A549 (cell line): Measurements from ENCODE around the gene SETBP1. TPM values are rescaled to one million over a fixed set of nuclear protein-coding genes. Genes with fewer than 3 reads are reported as not detected.

Experiments used
- ATAC-seq, 2 experiments: fragments of 200-7000 bp in 1 of 2; fragments of >200 bp in 1 of 2; cut with Nextera tagmentation in 1 of 2; cut with Tn5 transposase in 1 of 2; 3 replicates each; pipeline versions ENCODE4 v1.8.0 to v1.9.1; 2018 to 2020; ENCODE audit warnings: mild to moderate bottlenecking in 1 of 2, moderate library complexity in 1 of 2
- CTCF ChIA-PET: fragments of 300-600 bp; sonication (Branson Sonifier 250); formaldehyde crosslinking; extraction: SDS; loops from one replicate; lab custom pipeline; 2021; ENCODE audit warnings: antibody characterized with exemption, inconsistent platforms; lab: Yijun Ruan, JAX
- POLR2A ChIA-PET: fragments of 350-600 bp; formaldehyde crosslinking; extraction: SDS; loops from one replicate; lab custom pipeline; 2021; ENCODE audit warnings: antibody characterized with exemption, inconsistent platforms; lab: Yijun Ruan, JAX
- DNase-seq, 2 experiments: peaks; one replicate each; pipeline versions ENCODE4 v3.0.0 to v3.0.0-alpha.2; 2011 to 2016; ENCODE audit warnings: low read depth in 1 of 2, low spot score in 1 of 2
- FAIRE-seq: peaks from 2 replicates; lab custom pipeline; 2011; peaks lifted over from hg19 to GRCh38; lab: Jason Lieb, UNC
- H3K27ac ChIP-seq, 2 experiments: fragments of >200 bp; sonication (Bioruptor Twin); formaldehyde crosslinking; 3 replicates each; pipeline ENCODE4 v1.5.1; 2016 to 2017
- H3K4me1 ChIP-seq: fragments of >200 bp; sonication (Bioruptor Twin); formaldehyde crosslinking; 3 replicates; pipeline ENCODE4 v1.6.1; 2016
- H3K4me2 ChIP-seq: fragments of >200 bp; sonication (Bioruptor Twin); formaldehyde crosslinking; 3 replicates; pipeline ENCODE4 v1.6.1; 2016
- H3K4me3 ChIP-seq: fragments of >200 bp; sonication (Bioruptor Twin); formaldehyde crosslinking; 3 replicates; pipeline ENCODE4 v1.5.1; 2016
- H3K9me3 ChIP-seq: fragments of >200 bp; sonication (Bioruptor Twin); formaldehyde crosslinking; 3 replicates; pipeline ENCODE4 v1.6.1; 2016
- BHLHE40 ChIP-seq: IDR thresholded peaks from 2 replicates; pipeline ENCODE4 v1.6.1; 2012; ENCODE audit warnings: low read depth, low read length, inconsistent platforms
- CBX2 ChIP-seq: fragments of 200-600 bp; sonication (generic); IDR thresholded peaks from 2 replicates; pipeline ENCODE4 v1.6.1; 2016; ENCODE audit warnings: low read depth, mild to moderate bottlenecking, borderline replicate concordance
- EHF ChIP-seq: fragments of 250-450 bp; sonication (Bioruptor Pico); IDR thresholded peaks from 2 replicates; pipeline ENCODE4 v1.5.0; 2020; ENCODE audit warnings: mild to moderate bottlenecking
- EP300 ChIP-seq, 2 experiments: fragments of >200 bp; sonication (Bioruptor Twin); formaldehyde crosslinking; IDR thresholded peaks; 2 replicates in 1 of 2; 3 replicates in 1 of 2; pipeline ENCODE4 v1.6.1; 2016 to 2017
- ESRRA ChIP-seq: fragments of 150-350 bp; IDR thresholded peaks from 2 replicates; pipeline ENCODE4 v1.6.1; 2014; ENCODE audit warnings: mild to moderate bottlenecking, low read length, borderline replicate concordance
- FOSB ChIP-seq: fragments of 250-450 bp; sonication (Bioruptor Pico); IDR thresholded peaks from 2 replicates; pipeline ENCODE4 v1.5.0; 2020; ENCODE audit warnings: mild to moderate bottlenecking, moderate library complexity
- FOSL2 ChIP-seq, 2 experiments: fragments of 450-650 bp in 1 of 2; fragments of >200 bp in 1 of 2; sonication (Bioruptor Twin) in 1 of 2; formaldehyde crosslinking; IDR thresholded peaks; 2 replicates each; pipeline versions ENCODE4 v1.5.0 to v1.6.1; 2016 to 2020; ENCODE audit warnings: mild to moderate bottlenecking in 1 of 2, moderate library complexity in 1 of 2
- GATA3 ChIP-seq: IDR thresholded peaks from 2 replicates; pipeline ENCODE4 v1.6.1; 2012; ENCODE audit warnings: borderline replicate concordance
- HOXA7 ChIP-seq: fragments of 250-450 bp; sonication (Bioruptor Pico); IDR thresholded peaks from 2 replicates; pipeline ENCODE4 v1.5.0; 2020; ENCODE audit warnings: mild to moderate bottlenecking, moderate library complexity
- HOXB13 ChIP-seq: fragments of 250-450 bp; sonication (Bioruptor Pico); IDR thresholded peaks from 2 replicates; pipeline ENCODE4 v1.5.0; 2020; ENCODE audit warnings: low read depth, mild to moderate bottlenecking, moderate library complexity
- HOXB5 ChIP-seq: fragments of 250-450 bp; sonication (Bioruptor Pico); IDR thresholded peaks from 2 replicates; pipeline ENCODE4 v1.5.0; 2020; ENCODE audit warnings: mild to moderate bottlenecking, moderate library complexity
- JUNB ChIP-seq: fragments of >200 bp; sonication (Bioruptor Twin); formaldehyde crosslinking; IDR thresholded peaks from 2 replicates; pipeline ENCODE4 v1.6.1; 2016
- KDM5A ChIP-seq: fragments of 200-600 bp; sonication (generic); IDR thresholded peaks from 2 replicates; pipeline ENCODE4 v1.6.1; 2016; ENCODE audit warnings: antibody characterized with exemption, mild to moderate bottlenecking
- NFE2L2 ChIP-seq: fragments of 150-350 bp; conservative IDR thresholded peaks from 2 replicates; pipeline ENCODE4 v1.6.1; 2014; ENCODE audit warnings: low read length
- PHF8 ChIP-seq: fragments of 200-600 bp; sonication (generic); IDR thresholded peaks from 2 replicates; pipeline ENCODE4 v1.6.1; 2016; ENCODE audit warnings: low read depth, mild to moderate bottlenecking, antibody characterized with exemption, moderate library complexity, borderline replicate concordance
- RAD21 ChIP-seq, 2 experiments: fragments of >200 bp in 1 of 2; sonication (Bioruptor Twin) in 1 of 2; formaldehyde crosslinking in 1 of 2; IDR thresholded peaks in 1 of 2; conservative IDR thresholded peaks in 1 of 2; 2 replicates in 1 of 2; 3 replicates in 1 of 2; pipeline ENCODE4 v1.6.1; 2012 to 2018; ENCODE audit warnings: inconsistent platforms in 1 of 2
- RARB ChIP-seq: fragments of 250-450 bp; sonication (Bioruptor Pico); IDR thresholded peaks from 2 replicates; pipeline ENCODE4 v1.8.0; 2021; ENCODE audit warnings: mild to moderate bottlenecking, moderate library complexity
- SMC3 ChIP-seq: fragments of >200 bp; sonication (Bioruptor Twin); formaldehyde crosslinking; IDR thresholded peaks from 3 replicates; pipeline ENCODE4 v1.6.1; 2018; ENCODE audit warnings: inconsistent platforms
- SREBF2 ChIP-seq: fragments of 450-650 bp; IDR thresholded peaks from 2 replicates; pipeline ENCODE4 v1.6.1; 2014; ENCODE audit warnings: mild to moderate bottlenecking, moderate library complexity
- TFCP2L1 ChIP-seq: fragments of 250-450 bp; sonication (Bioruptor Pico); IDR thresholded peaks from 2 replicates; pipeline ENCODE4 v1.5.0; 2021; ENCODE audit warnings: mild to moderate bottlenecking
- TP53 ChIP-seq: fragments of 250-450 bp; sonication (Bioruptor Pico); IDR thresholded peaks from 2 replicates; pipeline ENCODE4 v1.5.0; 2021; ENCODE audit warnings: mild to moderate bottlenecking, moderate library complexity
- ZFP36 ChIP-seq: fragments of 450-650 bp; IDR thresholded peaks from 2 replicates; pipeline ENCODE4 v1.6.1; 2014; ENCODE audit warnings: borderline replicate concordance; ENCODE audit not compliant: partially characterized antibody
- WGBS: methylation state at CpG from one replicate; pipeline ENCODE4 v1.1.6; 2017; ENCODE audit errors: missing lambda C conversion rate; 5-methylcytosine and 5-hydroxymethylcytosine counted together
- polyA plus RNA-seq, 4 experiments: library from polyadenylated mRNA; depleted of rRNA in 3 of 4; stranded (reverse); fragments of >200 nt; fragmentation: RNase III in 1 of 4; extraction: RNeasy Plus Mini Kit Qiagen cat#74134 plus additional on column Dnase treatment in 1 of 4; gene quantifications; 2 replicates in 3 of 4; 3 replicates in 1 of 4; pipeline ENCODE4 v1.2.3, GENCODE V29; 2011 to 2017
- TF ChIP-seq, protein P1 (sequence below): fragments of >200 bp; sonication (Bioruptor Twin); formaldehyde crosslinking; IDR thresholded peaks from 2 replicates; pipeline ENCODE4 v1.6.1; 2016
- TF ChIP-seq, protein P2 (sequence below): fragments of >200 bp; sonication (Bioruptor Twin); formaldehyde crosslinking; IDR thresholded peaks from 3 replicates; pipeline ENCODE4 v1.5.1; 2016
- TF ChIP-seq, protein P3 (sequence below): IDR thresholded peaks from 2 replicates; pipeline ENCODE4 v1.6.1; 2012; ENCODE audit warnings: low read depth, borderline replicate concordance
- TF ChIP-seq, protein P4 (sequence below): fragments of 150-350 bp; IDR thresholded peaks from 2 replicates; pipeline ENCODE4 v1.6.1; 2014; ENCODE audit warnings: low read depth, mild to moderate bottlenecking, low read length
- TF ChIP-seq, protein P5 (sequence below): fragments of 250-450 bp; sonication (Bioruptor Pico); IDR thresholded peaks from 2 replicates; pipeline ENCODE4 v1.5.0; 2021; ENCODE audit warnings: mild to moderate bottlenecking, moderate library complexity, borderline replicate concordance
- TF ChIP-seq, protein P6 (sequence below): IDR thresholded peaks from 2 replicates; pipeline ENCODE4 v1.6.1; 2012
- TF ChIP-seq, protein P7 (sequence below): fragments of 450-650 bp; IDR thresholded peaks from 2 replicates; pipeline ENCODE4 v1.6.1; 2014; ENCODE audit warnings: antibody characterized with exemption

The SETBP1 gene
- polyA plus RNA-seq, 2 of the 4 experiments (the other 2 are of a cell fraction) = 0.50 to 1.9 TPM

DNA sequence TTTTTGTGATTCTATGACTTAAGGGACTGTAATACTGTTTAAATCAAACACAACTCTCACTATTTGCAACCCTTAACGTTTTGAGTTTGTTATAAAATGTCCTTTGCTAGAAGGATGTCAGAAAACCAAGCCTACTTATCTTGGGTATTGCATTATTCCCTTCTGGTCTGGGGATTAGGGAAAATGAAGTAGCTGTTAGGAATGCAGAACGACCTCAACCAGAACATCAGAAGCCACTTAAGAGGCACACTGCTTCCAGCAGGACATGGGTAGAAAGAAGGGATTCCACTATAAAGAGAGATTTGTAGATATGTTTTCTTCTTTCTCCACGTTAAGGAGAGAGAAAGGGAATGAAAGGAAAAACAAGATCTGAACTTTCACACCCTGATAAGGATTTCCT, 101.2 kb downstream of the SETBP1 start:
- TF ChIP-seq, protein P1, sequence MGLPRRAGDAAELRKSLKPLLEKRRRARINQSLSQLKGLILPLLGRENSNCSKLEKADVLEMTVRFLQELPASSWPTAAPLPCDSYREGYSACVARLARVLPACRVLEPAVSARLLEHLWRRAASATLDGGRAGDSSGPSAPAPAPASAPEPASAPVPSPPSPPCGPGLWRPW = no peak
- no peak for TF ChIP-seq JUNB
- no peak for TF ChIP-seq PHF8
- TF ChIP-seq SREBF2 = no peak
- no peak for TF ChIP-seq ZFP36
- no peak for TF ChIP-seq HOXB5 (CRISPR knock-in tag)
- no peak for TF ChIP-seq NFE2L2
- no peak for TF ChIP-seq RAD21 (conservative IDR thresholded peaks at IDR 0.05 in 1 of 2, IDR thresholded peaks at IDR 0.05 in 1 of 2)
- TF ChIP-seq GATA3 = no peak
- TF ChIP-seq FOSB (CRISPR knock-in tag) = no peak
- TF ChIP-seq ESRRA = no peak
- no peak for TF ChIP-seq BHLHE40
- TF ChIP-seq, protein P2, sequence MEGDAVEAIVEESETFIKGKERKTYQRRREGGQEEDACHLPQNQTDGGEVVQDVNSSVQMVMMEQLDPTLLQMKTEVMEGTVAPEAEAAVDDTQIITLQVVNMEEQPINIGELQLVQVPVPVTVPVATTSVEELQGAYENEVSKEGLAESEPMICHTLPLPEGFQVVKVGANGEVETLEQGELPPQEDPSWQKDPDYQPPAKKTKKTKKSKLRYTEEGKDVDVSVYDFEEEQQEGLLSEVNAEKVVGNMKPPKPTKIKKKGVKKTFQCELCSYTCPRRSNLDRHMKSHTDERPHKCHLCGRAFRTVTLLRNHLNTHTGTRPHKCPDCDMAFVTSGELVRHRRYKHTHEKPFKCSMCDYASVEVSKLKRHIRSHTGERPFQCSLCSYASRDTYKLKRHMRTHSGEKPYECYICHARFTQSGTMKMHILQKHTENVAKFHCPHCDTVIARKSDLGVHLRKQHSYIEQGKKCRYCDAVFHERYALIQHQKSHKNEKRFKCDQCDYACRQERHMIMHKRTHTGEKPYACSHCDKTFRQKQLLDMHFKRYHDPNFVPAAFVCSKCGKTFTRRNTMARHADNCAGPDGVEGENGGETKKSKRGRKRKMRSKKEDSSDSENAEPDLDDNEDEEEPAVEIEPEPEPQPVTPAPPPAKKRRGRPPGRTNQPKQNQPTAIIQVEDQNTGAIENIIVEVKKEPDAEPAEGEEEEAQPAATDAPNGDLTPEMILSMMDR = no peak
- TF ChIP-seq, protein P3, sequence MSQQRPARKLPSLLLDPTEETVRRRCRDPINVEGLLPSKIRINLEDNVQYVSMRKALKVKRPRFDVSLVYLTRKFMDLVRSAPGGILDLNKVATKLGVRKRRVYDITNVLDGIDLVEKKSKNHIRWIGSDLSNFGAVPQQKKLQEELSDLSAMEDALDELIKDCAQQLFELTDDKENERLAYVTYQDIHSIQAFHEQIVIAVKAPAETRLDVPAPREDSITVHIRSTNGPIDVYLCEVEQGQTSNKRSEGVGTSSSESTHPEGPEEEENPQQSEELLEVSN = no peak
- TF ChIP-seq HOXA7 (CRISPR knock-in tag) = no peak
- TF ChIP-seq, protein P4, sequence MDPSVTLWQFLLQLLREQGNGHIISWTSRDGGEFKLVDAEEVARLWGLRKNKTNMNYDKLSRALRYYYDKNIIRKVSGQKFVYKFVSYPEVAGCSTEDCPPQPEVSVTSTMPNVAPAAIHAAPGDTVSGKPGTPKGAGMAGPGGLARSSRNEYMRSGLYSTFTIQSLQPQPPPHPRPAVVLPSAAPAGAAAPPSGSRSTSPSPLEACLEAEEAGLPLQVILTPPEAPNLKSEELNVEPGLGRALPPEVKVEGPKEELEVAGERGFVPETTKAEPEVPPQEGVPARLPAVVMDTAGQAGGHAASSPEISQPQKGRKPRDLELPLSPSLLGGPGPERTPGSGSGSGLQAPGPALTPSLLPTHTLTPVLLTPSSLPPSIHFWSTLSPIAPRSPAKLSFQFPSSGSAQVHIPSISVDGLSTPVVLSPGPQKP = no peak
- TF ChIP-seq EP300 (IDR thresholded peaks at IDR 0.05) = no peak
- Histone ChIP-seq H3K4me2 (no peak overlapping the region), H3K27ac (no peak overlapping the region), H3K9me3 (no peaks in the 10 kb centered on the region), H3K4me3 (no peak overlapping the region), H3K4me1 (no peaks in the 10 kb centered on the region)
- no peak for DNase-seq
- ChIA-PET POLR2A (no interaction called here), CTCF (no interaction called here)
- WGBS = 23% methylated on average over 3 of the region's 3 CpGs
- no peak for FAIRE-seq
- ATAC-seq = no peak

DNA sequence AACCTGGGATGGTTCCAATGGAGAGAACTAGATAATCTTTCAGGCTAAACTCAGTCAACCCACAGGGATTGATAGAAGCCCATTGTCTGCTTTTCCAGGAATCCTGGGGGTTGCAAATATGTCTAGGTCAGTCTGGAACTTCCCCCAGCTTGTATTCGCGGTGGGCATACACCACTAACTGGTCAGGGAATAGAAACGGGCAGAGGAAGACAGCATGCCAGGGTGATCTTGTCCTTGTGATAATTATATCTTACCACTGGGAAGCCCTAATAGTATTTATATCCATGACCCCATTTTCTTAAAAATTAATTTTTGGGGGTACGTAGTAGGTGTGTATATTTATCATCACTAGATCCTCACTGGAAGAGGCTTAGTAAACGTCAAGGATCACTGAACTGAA, 101.9 kb downstream of the SETBP1 start:
- ATAC-seq (no peak), FAIRE-seq (no peak), DNase-seq (no peak)
- ChIA-PET POLR2A (no interaction called here), CTCF (no interaction called here)
- WGBS = 83% methylated on average over 5 of the region's 5 CpGs
- H3K4me2 ChIP-seq = no peak overlapping the region
- H3K27ac ChIP-seq = no peak overlapping the region
- no peaks in the 10 kb centered on the region for H3K9me3 ChIP-seq
- H3K4me1 ChIP-seq = no peaks in the 10 kb centered on the region
- H3K4me3 ChIP-seq = no peak overlapping the region
- no peak for TF ChIP-seq EHF (CRISPR knock-in tag)
- no peak for TF ChIP-seq SMC3
- TF ChIP-seq RARB = no peak
- no peak for TF ChIP-seq GATA3
- TF ChIP-seq FOSL2 (IDR thresholded peaks at IDR 0.05) = no peak
- no peak for TF ChIP-seq FOSL2 (CRISPR knock-in tag; IDR thresholded peaks at IDR 0.05)
- no peak for TF ChIP-seq NFE2L2
- TF ChIP-seq CBX2 = no peak
- TF ChIP-seq, protein P5, sequence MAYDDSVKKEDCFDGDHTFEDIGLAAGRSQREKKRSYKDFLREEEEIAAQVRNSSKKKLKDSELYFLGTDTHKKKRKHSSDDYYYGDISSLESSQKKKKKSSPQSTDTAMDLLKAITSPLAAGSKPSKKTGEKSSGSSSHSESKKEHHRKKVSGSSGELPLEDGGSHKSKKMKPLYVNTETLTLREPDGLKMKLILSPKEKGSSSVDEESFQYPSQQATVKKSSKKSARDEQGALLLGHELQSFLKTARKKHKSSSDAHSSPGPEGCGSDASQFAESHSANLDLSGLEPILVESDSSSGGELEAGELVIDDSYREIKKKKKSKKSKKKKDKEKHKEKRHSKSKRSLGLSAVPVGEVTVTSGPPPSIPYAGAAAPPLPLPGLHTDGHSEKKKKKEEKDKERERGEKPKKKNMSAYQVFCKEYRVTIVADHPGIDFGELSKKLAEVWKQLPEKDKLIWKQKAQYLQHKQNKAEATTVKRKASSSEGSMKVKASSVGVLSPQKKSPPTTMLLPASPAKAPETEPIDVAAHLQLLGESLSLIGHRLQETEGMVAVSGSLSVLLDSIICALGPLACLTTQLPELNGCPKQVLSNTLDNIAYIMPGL (CRISPR knock-in tag) = no peak
- TF ChIP-seq, protein P6, sequence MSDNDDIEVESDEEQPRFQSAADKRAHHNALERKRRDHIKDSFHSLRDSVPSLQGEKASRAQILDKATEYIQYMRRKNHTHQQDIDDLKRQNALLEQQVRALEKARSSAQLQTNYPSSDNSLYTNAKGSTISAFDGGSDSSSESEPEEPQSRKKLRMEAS = no peak
- no peak for TF ChIP-seq TP53 (CRISPR knock-in tag)
- no peak for TF ChIP-seq KDM5A
- TF ChIP-seq HOXB13 = no peak
- TF ChIP-seq TFCP2L1 = no peak
- TF ChIP-seq, protein P7, sequence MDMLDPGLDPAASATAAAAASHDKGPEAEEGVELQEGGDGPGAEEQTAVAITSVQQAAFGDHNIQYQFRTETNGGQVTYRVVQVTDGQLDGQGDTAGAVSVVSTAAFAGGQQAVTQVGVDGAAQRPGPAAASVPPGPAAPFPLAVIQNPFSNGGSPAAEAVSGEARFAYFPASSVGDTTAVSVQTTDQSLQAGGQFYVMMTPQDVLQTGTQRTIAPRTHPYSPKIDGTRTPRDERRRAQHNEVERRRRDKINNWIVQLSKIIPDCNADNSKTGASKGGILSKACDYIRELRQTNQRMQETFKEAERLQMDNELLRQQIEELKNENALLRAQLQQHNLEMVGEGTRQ = no peak
- TF ChIP-seq HOXA7 (CRISPR knock-in tag) = no peak
